Lower leg skin (tissue), 3 donors: ENCODE measurements around the gene TBKBP1.

Experiments
- CTCF ChIP-seq, 3 donors: fragments of 450-650 bp; IDR thresholded peaks; one replicate each; pipeline ENCODE4 v1.5.1; 2016; ENCODE audit warnings: antibody characterized with exemption in 3 of 3, mild to moderate bottlenecking in 3 of 3, moderate library complexity in 2 of 3
- POLR2A ChIP-seq, 2 donors: fragments of 450-650 bp; IDR thresholded peaks; one replicate each; pipeline ENCODE4 v1.6.1; 2016 to 2017; ENCODE audit warnings: antibody characterized with exemption in 2 of 2, mild to moderate bottlenecking in 1 of 2, moderate library complexity in 1 of 2

GRCh38 chr17:47732399-47733046, 38.6 kb downstream of the TBKBP1 start:
- no peak for TF ChIP-seq CTCF (IDR thresholded peaks at IDR 0.05)
- TF ChIP-seq POLR2A (IDR thresholded peaks at IDR 0.05) = no peak
